GM21447 (cell line): Measurements from ENCODE around the gene APOBEC3B.
A peak's percentile ranks its signal among the peaks of the same experiment; 100 is the strongest.
"Not testable (repeated sequence)": the region's sequence is repeated elsewhere in the genome, so short reads cannot be mapped to it uniquely, and the experiment has no call there.

Experiments
- ATAC-seq: cut with Tn5 transposase; IDR thresholded peaks from one replicate; pipeline ENCODE4 v1.9.1; 2021; ENCODE audit not compliant: unreplicated experiment

The APOBEC3B gene

GRCh38 chr22:39026509-39027150 is 44.5 kb downstream of the APOBEC3B start:
- ATAC-seq = no peak

- ATAC-seq = no peak
These were observed 45.6 kb downstream of the APOBEC3B start for GRCh38 chr22:39027717-39028116.

- ATAC-seq = no peak
These were observed 46.1 kb downstream of the APOBEC3B start for GRCh38 chr22:39028281-39028680.

GRCh38 chr22:39029227-39029626 is 47.1 kb downstream of the APOBEC3B start:
- ATAC-seq = no peak

- ATAC-seq = no peak
These were observed 48.6 kb downstream of the APOBEC3B start for GRCh38 chr22:39030705-39031104.

- not testable (repeated sequence) for ATAC-seq
These were observed 49.5 kb downstream of the APOBEC3B start for GRCh38 chr22:39031434-39032295.

- ATAC-seq = not testable (repeated sequence)
These were observed 54.9 kb downstream of the APOBEC3B start for GRCh38 chr22:39037071-39037470.

GRCh38 chr22:39039306-39040126 is 57.4 kb downstream of the APOBEC3B start:
- ATAC-seq = no peak

- peak; percentile 15 for ATAC-seq
These were observed 58.0 kb downstream of the APOBEC3B start for GRCh38 chr22:39040155-39040537.

GRCh38 chr22:39040538-39041296 is 58.6 kb downstream of the APOBEC3B start, which contains the start of gene APOBEC3F:
TSS of gene APOBEC3F (plus strand) at chr22:39040864. CDS start at chr22:39040961, 97 bp downstream.
- peak; percentile 81 for ATAC-seq

GRCh38 chr22:39041908-39042307 is 59.8 kb downstream of the APOBEC3B start:
- ATAC-seq = no peak
